Measurements from ENCODE around the gene FAM161A.
"Not testable (repeated sequence)": the region's sequence is repeated elsewhere in the genome, so short reads cannot be mapped to it uniquely, and the experiment has no call there.

FAM161A gene

GRCh38 chr2:61811821-61812220, 42.0 kb downstream of the FAM161A start:
- in situ Hi-C loops (cut with HindIII; ENCODE audit: low sequenced_read_pairs), result no loop called here
- no peak overlapping the region for H3K4me3 ChIP-seq (ENCODE audit: low read depth, low read length)
- no peak for TF ChIP-seq CTCF (IDR thresholded peaks at IDR 0.05; ENCODE audit: low read depth, low read length)
- no peak for DNase-seq (ENCODE audit: low read depth, low spot score)

GRCh38 chr2:61810203-61810602, 43.7 kb downstream of the FAM161A start:
- H3K4me3 ChIP-seq (ENCODE audit: low read depth, low read length); in situ Hi-C loops (cut with HindIII; ENCODE audit: low sequenced_read_pairs); DNase-seq (ENCODE audit: low read depth, low spot score): not testable (repeated sequence)

- H3K4me3 ChIP-seq (ENCODE audit: low read depth, low read length); DNase-seq (ENCODE audit: low read depth, low spot score); in situ Hi-C loops (cut with HindIII; ENCODE audit: low sequenced_read_pairs): not testable (repeated sequence)
Measured at GRCh38 chr2:61808693-61809092, 45.2 kb downstream of the FAM161A start.

GRCh38 chr2:61807036-61807757, 46.7 kb downstream of the FAM161A start:
- no peak for DNase-seq (ENCODE audit: low read depth, low spot score)
- in situ Hi-C loops (cut with HindIII; ENCODE audit: low sequenced_read_pairs), result no loop called here
- no peak overlapping the region for H3K4me3 ChIP-seq (ENCODE audit: low read depth, low read length)
- TF ChIP-seq CTCF (IDR thresholded peaks at IDR 0.05; ENCODE audit: low read depth, low read length), result no peak

- H3K4me3 ChIP-seq (ENCODE audit: low read depth, low read length), result no peak overlapping the region
- in situ Hi-C loops (cut with HindIII; ENCODE audit: low sequenced_read_pairs), result no loop called here
- TF ChIP-seq CTCF (IDR thresholded peaks at IDR 0.05; ENCODE audit: low read depth, low read length), result no peak
- no peak for DNase-seq (ENCODE audit: low read depth, low spot score)
Measured at GRCh38 chr2:61802548-61802947, 51.3 kb downstream of the FAM161A start.

GRCh38 chr2:61799099-61799498, 54.8 kb downstream of the FAM161A start:
- in situ Hi-C loops (cut with HindIII; ENCODE audit: low sequenced_read_pairs), result no loop called here
- H3K4me3 ChIP-seq (ENCODE audit: low read depth, low read length), result no peak overlapping the region
- no peak for DNase-seq (ENCODE audit: low read depth, low spot score)
- no peak for TF ChIP-seq CTCF (IDR thresholded peaks at IDR 0.05; ENCODE audit: low read depth, low read length)

GRCh38 chr2:61797446-61797845, 56.4 kb downstream of the FAM161A start:
- DNase-seq (ENCODE audit: low read depth, low spot score); H3K4me3 ChIP-seq (ENCODE audit: low read depth, low read length); in situ Hi-C loops (cut with HindIII; ENCODE audit: low sequenced_read_pairs): not testable (repeated sequence)

GRCh38 chr2:61795408-61795807, 58.5 kb downstream of the FAM161A start:
- no peak for TF ChIP-seq CTCF (IDR thresholded peaks at IDR 0.05; ENCODE audit: low read depth, low read length)
- no peak overlapping the region for H3K4me3 ChIP-seq (ENCODE audit: low read depth, low read length)
- in situ Hi-C loops (cut with HindIII; ENCODE audit: low sequenced_read_pairs), result no loop called here
- DNase-seq (ENCODE audit: low read depth, low spot score), result no peak
